ENCODE measurements around the gene ANKRD28.

DNA sequence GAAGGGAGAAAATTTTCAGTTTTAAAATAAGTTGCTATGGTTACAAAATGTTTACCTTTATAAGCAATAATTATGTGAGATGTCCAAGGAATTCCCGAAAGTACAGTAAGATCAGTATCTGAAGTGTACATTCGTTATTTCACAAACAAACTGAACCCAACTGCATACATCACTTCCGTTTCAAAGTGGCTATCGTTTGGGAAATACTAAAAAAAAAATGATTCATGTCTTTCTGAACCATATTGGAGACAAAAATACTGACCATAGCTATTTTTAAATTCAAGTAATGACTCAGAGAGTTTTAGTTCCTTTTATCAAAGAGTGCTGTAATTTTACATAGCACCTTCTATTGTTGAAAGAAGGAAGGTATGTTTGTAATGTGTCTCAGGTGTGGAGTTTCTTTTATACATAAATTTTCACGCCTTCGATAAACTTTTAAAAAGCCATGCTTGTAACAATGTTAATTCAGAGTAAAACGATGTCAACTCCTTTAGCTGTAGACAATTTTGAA is 8.0 kb upstream of the ANKRD28 start:
- TF ChIP-seq SP1 (IDR thresholded peaks at IDR 0.05) (no peak), SUZ12 (IDR thresholded peaks at IDR 0.05) (no peak), NFRKB (IDR thresholded peaks at IDR 0.05) (no peak), LEF1 (IDR thresholded peaks at IDR 0.05; ENCODE audit: borderline replicate concordance) (no peak), TARDBP (IDR thresholded peaks at IDR 0.05) (no peak), ZNF384 (IDR thresholded peaks at IDR 0.05) (no peak), HDGF (IDR thresholded peaks at IDR 0.05; ENCODE audit: borderline replicate concordance) (no peak), PKNOX1 (IDR thresholded peaks at IDR 0.05) (no peak), BHLHE40 (IDR thresholded peaks at IDR 0.05; ENCODE audit: borderline replicate concordance) (no peak)

Data from HEK293T (cell line).